Measurements from ENCODE around the gene HAP1.
"Not testable (repeated sequence)": the region's sequence is repeated elsewhere in the genome, so short reads cannot be mapped to it uniquely, and the experiment has no call there.

The HAP1 gene

DNA sequence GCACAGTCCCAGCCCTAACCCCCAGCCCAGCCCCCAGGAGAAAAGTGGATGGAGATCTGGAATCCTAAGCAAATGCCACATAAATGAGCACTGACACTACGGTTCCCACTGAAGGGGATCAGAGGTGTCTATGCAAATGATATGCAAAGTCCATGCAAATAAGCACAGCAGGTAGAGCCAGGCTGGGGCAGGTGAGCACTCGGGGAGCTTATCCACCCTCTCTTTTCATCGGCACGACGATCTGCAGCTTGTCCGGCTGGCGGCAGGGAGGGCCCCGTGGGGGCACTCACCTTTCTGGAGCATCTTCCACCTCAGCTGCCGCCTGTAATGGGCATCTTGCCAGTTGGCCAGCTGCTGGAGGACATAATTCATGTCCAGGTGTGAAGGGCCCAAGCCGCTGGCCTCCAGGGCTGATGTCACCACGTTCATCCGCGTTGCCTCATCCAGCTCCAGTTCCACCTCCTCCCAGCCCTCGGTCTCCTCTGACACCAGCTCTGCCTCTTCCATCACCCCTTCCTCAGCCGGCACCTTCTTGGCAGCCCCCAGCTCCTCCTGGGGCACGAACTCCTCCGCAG lies 9.9 kb downstream of the HAP1 start:
- DNase-seq = peak; percentile 17

GRCh38 chr17:41723801-41724475 lies 10.5 kb downstream of the HAP1 start:
- no peak for DNase-seq

- no peak for DNase-seq
Observed at GRCh38 chr17:41722231-41722630, 12.2 kb downstream of the HAP1 start.

- DNase-seq = no peak
Observed at GRCh38 chr17:41718287-41718645, 16.2 kb downstream of the HAP1 start.

GRCh38 chr17:41717408-41718286 lies 16.8 kb downstream of the HAP1 start:
- DNase-seq = no peak

DNA sequence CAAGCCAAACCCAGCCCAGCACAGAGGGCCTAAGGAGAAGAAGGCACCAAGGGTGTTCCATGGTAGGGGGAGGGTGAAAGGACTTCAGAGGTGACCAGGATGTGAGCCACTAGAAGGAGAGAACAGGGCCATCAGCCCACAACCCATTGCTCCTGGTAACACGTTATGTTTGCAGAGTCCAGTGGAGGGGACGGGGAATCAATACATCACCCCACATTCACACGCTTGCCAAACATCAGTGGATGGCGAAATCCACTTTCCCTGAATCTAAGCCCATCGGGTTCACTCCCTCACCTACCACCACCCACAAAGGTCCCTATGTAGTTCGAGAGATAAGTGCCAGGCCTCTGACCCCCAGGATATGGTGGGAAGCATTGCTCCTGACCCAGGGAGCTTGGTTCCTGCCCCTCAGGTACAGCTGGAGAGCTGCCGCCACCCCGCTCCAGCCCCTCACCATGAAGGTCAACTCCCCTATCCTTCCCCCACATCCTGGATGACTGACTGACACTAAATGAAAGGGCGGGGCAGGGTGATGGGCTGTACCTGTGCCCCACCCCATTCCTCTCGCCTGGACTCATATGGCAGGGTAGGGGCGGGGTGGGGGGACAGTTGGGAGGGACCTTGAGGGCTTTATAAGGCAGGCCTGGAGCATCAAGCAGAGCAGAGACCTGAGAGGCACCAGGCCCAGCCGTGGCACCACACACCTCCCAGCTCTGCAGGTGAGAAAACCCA lies 22.6 kb downstream of the HAP1 start, which contains the start of gene GAST:
GAST (plus strand) TSS at position 663 of the 732 bp plus-strand sequence. CDS start 3,106 bp downstream, outside the sequence.
- DNase-seq = no peak

GRCh38 chr17:41710472-41711090 lies 23.9 kb downstream of the HAP1 start:
- DNase-seq = peak; percentile 57

DNA sequence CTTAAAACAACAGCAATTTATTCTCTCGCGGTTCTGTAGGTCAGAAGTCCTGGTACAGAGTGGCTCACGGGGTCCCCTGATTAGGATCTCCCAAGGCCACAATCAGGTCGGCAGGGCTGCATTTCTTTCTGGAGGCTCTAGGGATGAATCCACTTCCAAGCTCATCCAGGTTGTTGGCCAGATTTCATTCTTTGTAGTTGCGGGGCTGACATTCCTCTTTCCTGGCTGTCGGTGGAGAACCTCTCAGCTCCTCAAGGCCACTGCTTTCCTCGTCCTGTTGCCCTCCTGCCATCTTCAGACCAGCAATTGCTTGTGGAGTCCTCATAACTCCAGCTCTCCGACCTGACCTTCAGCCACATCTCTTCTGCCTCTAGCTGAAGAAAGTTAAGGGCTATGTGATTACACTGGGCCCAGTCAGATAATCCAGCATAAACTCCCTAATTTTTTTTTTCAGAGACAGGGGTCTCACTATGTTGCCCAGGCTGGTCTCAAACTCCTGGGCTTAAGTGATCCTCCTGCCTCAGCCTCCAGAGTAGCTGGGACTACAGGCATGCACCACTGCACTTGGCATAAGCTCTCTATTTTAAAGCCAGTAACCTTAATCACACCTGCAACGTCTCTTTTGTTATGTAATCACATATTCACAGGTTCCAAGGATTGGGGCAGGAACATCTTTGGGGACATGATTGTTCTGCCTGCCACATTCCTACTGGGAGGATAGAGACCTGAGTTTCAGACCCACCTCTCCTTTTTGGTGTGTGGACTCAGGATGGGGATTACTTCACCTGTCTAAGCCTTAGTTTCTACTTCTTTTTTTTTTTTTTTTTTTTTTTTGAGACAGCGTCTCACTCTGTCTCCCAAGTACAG lies 26.4 kb downstream of the HAP1 start:
- no peak for DNase-seq

- DNase-seq = no peak
Observed at GRCh38 chr17:41705271-41705991, 29.0 kb downstream of the HAP1 start.

GRCh38 chr17:41702712-41703111 lies 31.7 kb downstream of the HAP1 start:
- DNase-seq = no peak

- not testable (repeated sequence) for DNase-seq
Observed at GRCh38 chr17:41700843-41701242, 33.6 kb downstream of the HAP1 start.

GRCh38 chr17:41697122-41697962 lies 37.1 kb downstream of the HAP1 start:
- DNase-seq = no peak

GRCh38 chr17:41695954-41696757 lies 38.3 kb downstream of the HAP1 start:
- DNase-seq = peak; percentile 20

DNA sequence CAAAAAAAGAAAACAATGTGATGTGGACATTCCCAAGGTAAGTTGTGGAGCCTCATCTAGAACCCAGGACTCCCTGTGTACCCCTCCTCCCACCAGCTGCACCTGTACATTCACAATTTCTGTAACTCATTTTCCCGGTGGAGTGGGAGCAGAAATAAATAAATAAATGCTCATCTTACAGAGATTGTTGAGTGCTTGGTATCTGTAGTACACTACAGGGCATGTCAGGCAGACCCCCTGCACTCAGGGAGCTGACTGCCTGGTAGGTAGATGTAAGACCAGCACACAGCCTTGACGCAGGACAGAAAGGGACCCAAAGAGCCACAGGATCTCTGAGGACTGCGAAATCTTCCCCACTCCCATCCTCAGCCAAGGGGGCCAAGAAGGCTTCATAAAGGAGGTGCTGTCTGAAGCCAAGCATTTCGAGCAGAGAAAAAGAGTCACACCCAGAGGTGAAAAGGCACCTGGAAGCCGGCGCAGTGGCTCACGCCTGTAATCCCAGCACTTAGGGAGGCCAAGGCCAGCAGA lies 39.2 kb downstream of the HAP1 start:
- no peak for DNase-seq

DNA sequence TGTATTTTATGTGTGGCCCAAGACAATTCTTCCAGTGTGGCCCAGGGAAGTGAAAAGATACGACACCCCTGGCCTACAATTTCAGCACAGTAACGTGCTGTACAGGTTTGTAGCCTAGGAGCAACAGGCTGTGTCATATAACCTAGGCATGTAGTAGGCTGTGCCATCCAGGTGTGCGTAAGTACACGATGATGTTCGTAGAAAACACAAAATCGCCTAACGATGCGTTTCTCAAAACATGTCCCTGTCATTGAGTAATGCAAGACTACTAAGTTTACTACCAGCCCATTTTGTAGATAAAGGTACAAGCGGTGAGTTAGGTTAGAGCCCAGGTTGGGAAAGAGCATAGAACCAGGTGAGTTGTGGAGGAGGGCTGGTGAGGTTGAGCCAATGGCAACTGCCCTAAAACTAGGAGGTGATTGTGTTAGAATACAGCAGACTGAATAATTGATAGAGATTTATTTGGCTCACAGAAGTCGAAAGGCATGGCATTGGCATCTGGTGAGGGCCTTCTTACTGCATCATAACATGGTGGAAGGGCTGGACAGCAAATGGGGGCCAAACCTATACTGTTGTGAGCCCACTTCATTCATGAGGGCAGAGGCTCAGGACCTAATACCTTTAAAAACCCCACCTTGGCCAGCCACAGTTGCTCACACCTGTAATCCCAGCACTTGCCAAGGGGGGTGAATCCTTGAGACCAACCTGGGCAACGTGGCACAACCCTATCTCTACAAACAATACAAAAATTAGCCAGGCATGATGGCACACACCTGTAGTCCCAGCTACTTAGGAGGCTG lies 41.5 kb downstream of the HAP1 start:
- no peak for DNase-seq

GRCh38 chr17:41691031-41691777 lies 43.2 kb downstream of the HAP1 start:
- DNase-seq = no peak

DNA sequence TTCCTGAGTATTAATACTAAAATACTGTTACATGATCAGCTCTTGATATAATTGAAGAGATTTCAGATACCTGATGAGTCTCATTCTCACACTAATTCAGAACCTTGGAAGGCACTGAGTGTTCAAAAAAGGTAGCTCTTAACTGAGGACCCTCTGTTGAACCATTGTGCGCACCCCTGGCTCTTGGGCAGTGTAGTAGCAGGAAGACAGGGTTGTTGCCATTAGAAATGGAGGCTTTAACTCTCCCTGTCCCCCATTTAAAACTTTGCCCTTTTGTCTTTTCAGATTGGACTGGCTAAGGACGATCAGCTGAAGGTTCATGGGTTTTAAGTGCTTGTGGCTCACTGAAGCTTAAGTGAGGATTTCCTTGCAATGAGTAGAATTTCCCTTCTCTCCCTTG lies 43.9 kb downstream of the HAP1 start:
- no peak for DNase-seq

Data from DMS79 (cell line).